Kidney epithelial cell (primary cell): Measurements from ENCODE around the gene NAA10. TPM values are rescaled to one million over a fixed set of nuclear protein-coding genes. Genes with fewer than 3 reads are reported as not detected.
A peak's percentile ranks its signal among the peaks of the same experiment; 100 is the strongest.

ENCODE experiments used
- DNase-seq: peaks from one replicate; pipeline ENCODE4 v3.0.0-alpha.2; 2010; ENCODE audit warnings: low read depth
- H3K27me3 ChIP-seq: 2 replicates; pipeline ENCODE4 v1.6.0; 2011; ENCODE audit warnings: low read length; ENCODE audit not compliant: control insufficient read depth, insufficient read depth
- H3K36me3 ChIP-seq: 2 replicates; pipeline ENCODE4 v1.5.1; 2011; ENCODE audit warnings: low read length; ENCODE audit not compliant: control insufficient read depth, insufficient read depth
- H3K4me3 ChIP-seq: 2 replicates; pipeline ENCODE4 v1.5.1; 2011; ENCODE audit warnings: low read depth, mild to moderate bottlenecking, control low read depth, low read length
- CTCF ChIP-seq: IDR thresholded peaks from 2 replicates; pipeline ENCODE4 v1.5.1; 2011; ENCODE audit warnings: mild to moderate bottlenecking, moderate library complexity, low read length, control low read depth, inconsistent platforms; ENCODE audit not compliant: insufficient read depth, poor library complexity, severe bottlenecking
- total RNA-seq: library from RNA; depleted of rRNA; stranded (reverse); fragments of >200 nt; gene quantifications from 2 replicates; pipeline ENCODE4 v1.2.3, GENCODE V29; 2015

NAA10 gene
- total RNA-seq, 1 donor from 2014 or later = 139 TPM

DNA sequence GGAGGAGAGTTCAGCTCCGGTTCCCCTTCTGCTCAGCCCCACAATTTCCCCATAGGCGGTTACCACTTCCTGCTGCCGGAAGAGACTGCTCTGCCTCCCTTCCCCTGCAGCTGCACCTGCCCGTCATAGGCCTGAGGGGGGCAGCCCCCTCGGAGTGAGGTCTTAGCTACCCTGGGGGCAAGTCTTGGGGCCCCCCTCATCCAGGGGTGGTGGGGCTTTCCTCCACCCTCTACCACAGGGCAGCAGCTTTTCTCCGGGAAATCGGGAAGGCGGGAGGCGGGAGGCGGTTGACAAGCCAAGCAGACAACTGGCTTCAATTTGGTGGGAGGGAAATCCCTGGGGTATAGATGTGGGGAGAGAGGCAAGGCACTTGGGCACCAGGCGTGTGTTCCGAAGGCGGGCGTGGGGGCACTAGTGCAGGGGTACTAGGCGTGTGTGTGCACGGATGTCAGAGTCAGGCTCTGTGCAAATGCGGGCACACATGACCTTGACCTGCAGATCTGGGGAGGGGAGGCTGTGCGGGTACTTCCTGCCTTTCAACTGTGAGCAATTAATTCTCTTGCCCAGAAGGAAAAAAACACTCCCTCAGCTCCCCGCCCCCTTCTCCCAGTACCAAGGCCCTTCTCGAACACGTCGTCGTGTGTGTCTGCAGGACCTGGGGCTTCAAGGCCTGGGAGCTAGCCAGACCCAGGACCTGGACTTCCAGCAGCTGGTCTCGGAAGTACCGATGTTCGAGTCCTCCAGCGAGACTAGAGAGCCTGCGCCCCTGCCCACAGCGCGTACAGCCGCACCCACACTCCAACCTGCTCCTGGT is 7.8 kb downstream of the NAA10 start:
- Histone ChIP-seq H3K4me3 (peak overlapping the region; percentile 48), H3K27me3 (no peaks in the 10 kb centered on the region), H3K36me3 (no peaks in the 10 kb centered on the region)
- no peak for DNase-seq
- TF ChIP-seq CTCF = no peak

DNA sequence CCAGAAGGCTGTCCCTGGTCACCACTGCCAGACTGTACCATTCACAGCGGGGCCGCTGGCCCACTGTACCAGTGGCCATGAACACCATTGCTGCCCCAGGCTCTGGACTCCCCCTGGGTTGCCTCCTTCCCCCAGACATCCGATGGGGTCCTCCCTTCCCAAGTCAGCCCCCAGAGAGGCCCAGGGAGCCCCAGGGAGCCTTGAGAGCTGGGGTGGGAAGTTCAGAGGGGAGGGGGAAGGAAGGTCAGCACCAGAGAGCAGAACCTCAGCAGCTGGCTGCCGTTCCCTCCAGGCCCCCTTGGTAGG is 8.3 kb downstream of the NAA10 start:
- Histone ChIP-seq H3K36me3 (no peaks in the 10 kb centered on the region), H3K27me3 (no peaks in the 10 kb centered on the region), H3K4me3 (peak overlapping the region; percentile 9)
- no peak for TF ChIP-seq CTCF
- DNase-seq = no peak

GRCh38 chrX:153925739-153926551 is 8.9 kb downstream of the NAA10 start, which contains the start of gene ARHGAP4:
TSS of gene ARHGAP4 (minus strand) at chrX:153926264. CDS start at chrX:153926202, 62 bp downstream.
- TF ChIP-seq CTCF = no peak
- Histone ChIP-seq H3K4me3 (peak within 1 kb of the TSS; percentile 48), H3K36me3 (no peaks in the 10 kb centered on the region), H3K27me3 (no peaks in the 10 kb centered on the region)
- no peak for DNase-seq

DNA sequence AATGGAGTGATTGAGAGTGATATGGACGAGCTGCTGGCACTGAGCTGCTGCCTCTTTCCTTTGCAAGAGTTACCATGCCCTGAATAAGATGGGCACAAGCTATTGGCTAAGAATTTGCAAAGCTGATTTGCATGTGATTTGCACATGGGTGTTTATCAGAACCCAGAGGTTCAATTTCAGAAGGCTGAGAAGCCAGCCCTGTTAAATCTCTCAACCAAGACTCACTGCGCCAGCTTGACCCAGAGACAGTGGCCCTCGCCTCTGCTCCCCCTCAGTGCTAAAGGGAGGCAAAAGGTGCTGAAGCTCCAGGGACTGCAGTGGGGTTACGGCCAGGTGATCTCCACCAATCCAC is 9.5 kb downstream of the NAA10 start:
- Histone ChIP-seq H3K36me3 (no peaks in the 10 kb centered on the region), H3K4me3 (no peak overlapping the region), H3K27me3 (no peaks in the 10 kb centered on the region)
- no peak for DNase-seq
- TF ChIP-seq CTCF = no peak

DNA sequence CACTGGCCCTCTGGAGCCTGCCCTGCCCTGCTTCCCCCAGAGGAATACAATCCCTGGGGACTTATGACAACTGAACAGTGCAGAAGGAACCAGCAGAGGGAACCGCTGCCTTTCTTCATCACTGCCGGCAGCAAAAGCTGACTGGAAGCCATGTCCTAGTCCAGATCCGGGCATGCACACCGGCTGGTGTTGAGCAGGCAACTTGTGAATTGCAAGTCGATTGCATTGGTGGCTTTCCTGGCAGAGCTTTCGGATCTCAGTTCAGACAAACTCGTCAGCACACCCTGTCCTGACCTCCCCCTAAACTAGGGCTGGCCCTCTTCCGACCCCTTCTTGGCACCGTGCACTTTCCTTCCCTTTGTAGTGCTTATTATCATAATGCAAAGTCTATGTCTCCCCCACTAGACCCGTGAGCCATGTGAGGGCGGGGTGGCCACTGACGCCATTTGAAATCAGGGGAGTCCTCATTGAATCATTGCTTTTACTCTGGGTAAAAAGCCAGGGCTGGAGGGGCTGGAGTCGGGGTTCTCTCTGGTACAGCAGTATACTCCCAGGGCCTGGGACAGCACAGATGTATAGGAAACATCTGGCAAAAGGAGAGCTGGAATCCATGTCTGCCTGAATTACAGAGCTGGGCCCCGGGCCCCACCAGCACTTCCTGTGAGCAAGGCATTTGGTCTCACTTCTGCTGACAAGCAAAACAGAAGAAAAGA is 10.5 kb downstream of the NAA10 start:
- TF ChIP-seq CTCF = no peak
- Histone ChIP-seq H3K36me3 (no peaks in the 10 kb centered on the region), H3K4me3 (no peak overlapping the region), H3K27me3 (no peaks in the 10 kb centered on the region)
- DNase-seq = no peak
